Activated B cell treated with CpG ODN at 0.5 μM for 24 hours (primary cell): ENCODE measurements around the gene PRR5L. TPM values are rescaled to one million over a fixed set of nuclear protein-coding genes. Genes with fewer than 3 reads are reported as not detected.

ENCODE experiments used
- ATAC-seq: fragments of 200-7000 bp; cut with Tn5 transposase; one replicate; pipeline ENCODE4 v1.10.0; 2021; ENCODE audit warnings: low read depth, mild to moderate bottlenecking, moderate library complexity
- CTCF ChIA-PET: fragments of 350-600 bp; sonication (Branson Sonifier 250); formaldehyde crosslinking; loops from one replicate; lab custom pipeline; 2021; ENCODE audit warnings: antibody characterized with exemption; lab: Charles Lee
- POLR2A ChIA-PET: fragments of 350-600 bp; sonication (Branson Sonifier 250); formaldehyde crosslinking; loops from one replicate; lab custom pipeline; 2021; ENCODE audit warnings: antibody characterized with exemption; lab: Charles Lee
- DNase-seq: peaks from one replicate; pipeline ENCODE4 v3.0.0; 2022
- H3K27ac Mint-ChIP-seq: one replicate; pipeline ENCODE4 v1.8.0; 2020; ENCODE audit warnings: mixed read lengths
- H3K27me3 Mint-ChIP-seq: one replicate; pipeline ENCODE4 v1.8.0; 2021; ENCODE audit warnings: mixed read lengths
- H3K36me3 Mint-ChIP-seq: one replicate; pipeline ENCODE4 v1.8.0; 2021; ENCODE audit warnings: low read depth, mixed read lengths
- H3K4me1 Mint-ChIP-seq: one replicate; pipeline ENCODE4 v1.8.0; 2021; ENCODE audit warnings: mixed read lengths
- H3K4me3 Mint-ChIP-seq: one replicate; pipeline ENCODE4 v1.8.0; 2020; ENCODE audit warnings: mild to moderate bottlenecking, mixed read lengths
- H3K9me3 Mint-ChIP-seq: one replicate; pipeline ENCODE4 v1.8.0; 2020; ENCODE audit warnings: mixed read lengths
- CTCF ChIP-seq: fragments of 200-600 bp; IDR thresholded peaks from one replicate; pipeline ENCODE4 v1.8.0; 2022; ENCODE audit warnings: antibody characterized with exemption, mild to moderate bottlenecking
- intact Hi-C: fragments of 100-400 bp; cut with micrococcal nuclease; formaldehyde crosslinking; loops from one replicate; pipeline ENCODE4 v1.15.1; 2024
- total RNA-seq: library from RNA; stranded (reverse); gene quantifications from 2 replicates; pipeline ENCODE4 v1.2.3, GENCODE V29; 2022

Gene PRR5L
- total RNA-seq, 1 donor from 2014 or later = 1.0 TPM

DNA sequence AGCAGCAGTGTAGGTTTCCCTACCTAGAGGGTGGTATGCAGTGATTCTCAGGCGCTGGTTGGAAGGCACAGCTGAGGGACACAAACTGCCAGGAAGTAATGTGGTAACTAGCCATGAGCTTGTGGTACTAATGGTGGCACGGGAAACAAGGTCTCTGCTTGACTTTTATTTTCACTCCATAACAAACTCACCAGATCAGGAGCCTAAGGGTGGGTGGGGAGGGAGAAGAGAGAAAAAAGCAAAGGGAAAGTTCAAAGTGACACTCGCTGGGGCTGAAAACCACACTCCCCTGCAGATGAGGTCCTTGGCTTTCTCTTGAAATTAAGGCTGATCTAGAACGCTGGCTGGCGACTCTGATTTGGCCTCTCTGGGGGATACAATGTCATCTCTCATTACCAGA, 192.0 kb downstream of the PRR5L start:
- H3K36me3 Mint-ChIP-seq = peaks cover 66% of the 10 kb centered on the region

GRCh38 chr11:36490026-36490806, 194.1 kb downstream of the PRR5L start:
- intact Hi-C loops = loop anchor here (5.0 kb wide), 1 partner anchor 448 kb away; no protein-coding TSS in a partner anchor
- Mint-ChIP-seq H3K9me3 (no peaks in the 10 kb centered on the region), H3K4me3 (no peak overlapping the region), H3K27me3 (no peaks in the 10 kb centered on the region), H3K4me1 (peaks cover 27% of the 10 kb centered on the region), H3K36me3 (peaks cover 70% of the 10 kb centered on the region), H3K27ac (no peak overlapping the region)
- DNase-seq (no peak), ATAC-seq (no peak)
- POLR2A ChIA-PET = no interaction called here
- CTCF ChIA-PET = no interaction called here
- TF ChIP-seq CTCF = no peak

More for the DNA sequence above, 192.0 kb downstream of the PRR5L start:
- H3K27ac Mint-ChIP-seq = peak overlapping the region; percentile 73
- CTCF ChIA-PET = interaction anchor here (0.9 to 2.5 kb wide), 6 partner anchors 10 to 666 kb away, joined by 3 to 10 read pairs (median 6); partner anchors contain the start of gene TRAF6
- H3K4me1 Mint-ChIP-seq = peaks cover 27% of the 10 kb centered on the region
- no peaks in the 10 kb centered on the region for H3K9me3 Mint-ChIP-seq
- intact Hi-C loops = no loop called here
- peak overlapping the region; percentile 66 for H3K4me3 Mint-ChIP-seq
- POLR2A ChIA-PET = interaction anchor here (0.6 to 1.3 kb wide), 3 partner anchors 22 to 199 kb away, joined by 3 read pairs; partner anchors contain the start of genes COMMD9 and TRAF6
- no peaks in the 10 kb centered on the region for H3K27me3 Mint-ChIP-seq
- TF ChIP-seq CTCF = no peak
- DNase-seq (no peak), ATAC-seq (peak; percentile 10)

GRCh38 chr11:36492724-36493304, 196.7 kb downstream of the PRR5L start:
- H3K9me3 Mint-ChIP-seq = no peaks in the 10 kb centered on the region
- no peak for TF ChIP-seq CTCF
- intact Hi-C loops = loop anchor here (1.0 to 5.0 kb wide), 6 partner anchors 17 to 877 kb away; partner anchors contain the start of gene TRAF6
- no peak overlapping the region for H3K4me3 Mint-ChIP-seq
- peaks cover 15% of the 10 kb centered on the region for H3K4me1 Mint-ChIP-seq
- no peaks in the 10 kb centered on the region for H3K27me3 Mint-ChIP-seq
- ChIA-PET CTCF (interaction anchor here (0.6 to 5.7 kb wide), 36 partner anchors 8 to 924 kb away, joined by 3 to 134 read pairs (median 4); partner anchors contain the start of genes COMMD9 and TRAF6), POLR2A (interaction anchor here (0.8 to 2.5 kb wide), 3 partner anchors 17 to 204 kb away, joined by 3 to 10 read pairs (median 7); partner anchors contain the start of gene TRAF6)
- H3K27ac Mint-ChIP-seq = no peak overlapping the region
- ATAC-seq (peak; percentile 65), DNase-seq (no peak)
- H3K36me3 Mint-ChIP-seq = peaks cover 68% of the 10 kb centered on the region

GRCh38 chr11:36493332-36493731, 197.2 kb downstream of the PRR5L start:
- no peak for TF ChIP-seq CTCF
- no peak for ATAC-seq
- no peaks in the 10 kb centered on the region for H3K9me3 Mint-ChIP-seq
- peaks cover 66% of the 10 kb centered on the region for H3K36me3 Mint-ChIP-seq
- no peak for DNase-seq
- H3K27ac Mint-ChIP-seq = no peak overlapping the region
- no peaks in the 10 kb centered on the region for H3K27me3 Mint-ChIP-seq
- intact Hi-C loops = loop anchor here (5.0 kb wide), 1 partner anchor 451 kb away; no protein-coding TSS in a partner anchor
- H3K4me1 Mint-ChIP-seq = peaks cover 10% of the 10 kb centered on the region
- ChIA-PET POLR2A (interaction anchor here (0.8 to 2.5 kb wide), 3 partner anchors 17 to 205 kb away, joined by 3 to 10 read pairs (median 7); partner anchors contain the start of gene TRAF6), CTCF (interaction anchor here (0.6 to 5.7 kb wide), 35 partner anchors 9 to 925 kb away, joined by 3 to 134 read pairs (median 4); partner anchors contain the start of genes COMMD9 and TRAF6)
- no peak overlapping the region for H3K4me3 Mint-ChIP-seq
